ENCODE data around the gene APOA5. TPM values are rescaled to one million over a fixed set of nuclear protein-coding genes. Genes with fewer than 3 reads are reported as not detected.

APOA5 gene
- total RNA-seq, 2 donors from 2014 or later, result not detected

DNA sequence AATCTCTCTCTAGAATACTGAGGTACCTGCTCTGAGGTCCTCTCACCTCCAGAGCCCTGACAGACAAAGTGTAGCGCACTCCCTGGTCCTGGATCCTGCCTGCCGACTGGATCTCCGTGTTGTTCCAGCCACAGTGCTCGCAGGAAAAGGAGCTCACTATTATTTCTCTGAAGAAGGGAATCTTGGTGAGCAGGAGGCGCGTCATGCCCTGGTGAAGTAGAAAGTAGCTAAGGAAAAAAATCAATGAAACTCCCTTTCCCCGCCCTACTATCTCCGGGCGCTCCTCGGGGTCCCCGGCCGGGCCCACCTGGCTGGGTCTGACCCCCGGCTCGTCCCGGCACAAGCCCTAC, 4.3 kb downstream of the APOA5 start:
- no peaks in the 10 kb centered on the region for H3K27me3 Mint-ChIP-seq
- no peaks in the 10 kb centered on the region for H3K9me3 ChIP-seq (ENCODE audit: control insufficient read depth, low read length, poor library complexity, severe bottlenecking)
- peak overlapping the region; percentile 97 for H3K27ac Mint-ChIP-seq
- H3K4me3 Mint-ChIP-seq, result peak overlapping the region; percentile 97
- ATAC-seq, result peak; percentile 1
- H3K4me1 Mint-ChIP-seq, result peaks cover 31% of the 10 kb centered on the region
- peaks cover 8% of the 10 kb centered on the region for H3K36me3 Mint-ChIP-seq (ENCODE audit: low read depth)
- DNase-seq, result no peak

DNA sequence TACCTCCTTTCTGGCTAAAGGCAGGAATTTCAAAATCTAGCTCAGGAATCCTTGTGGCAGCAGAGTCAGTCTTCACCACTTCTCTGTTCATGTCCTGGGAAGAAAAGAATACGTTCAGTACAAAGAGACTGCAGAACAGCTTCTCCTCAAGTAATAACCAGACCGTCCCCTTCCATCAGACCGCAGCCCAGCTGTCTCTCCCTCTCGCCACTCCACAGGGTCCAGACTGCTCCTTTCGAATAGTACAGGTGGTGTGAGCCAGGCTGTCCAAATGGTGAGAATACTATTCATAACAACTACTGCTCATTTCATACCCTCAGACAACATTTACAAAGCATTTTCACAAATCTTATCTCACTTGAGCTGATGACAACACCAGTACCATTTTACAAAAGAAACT, 4.7 kb downstream of the APOA5 start:
- Mint-ChIP-seq H3K4me1 (peaks cover 31% of the 10 kb centered on the region), H3K36me3 (ENCODE audit: low read depth) (peaks cover 8% of the 10 kb centered on the region), H3K4me3 (peak overlapping the region; percentile 97), H3K27ac (peak overlapping the region; percentile 97), H3K27me3 (no peaks in the 10 kb centered on the region)
- ATAC-seq (no peak), DNase-seq (no peak)
- no peaks in the 10 kb centered on the region for H3K9me3 ChIP-seq (ENCODE audit: control insufficient read depth, low read length, poor library complexity, severe bottlenecking)

DNA sequence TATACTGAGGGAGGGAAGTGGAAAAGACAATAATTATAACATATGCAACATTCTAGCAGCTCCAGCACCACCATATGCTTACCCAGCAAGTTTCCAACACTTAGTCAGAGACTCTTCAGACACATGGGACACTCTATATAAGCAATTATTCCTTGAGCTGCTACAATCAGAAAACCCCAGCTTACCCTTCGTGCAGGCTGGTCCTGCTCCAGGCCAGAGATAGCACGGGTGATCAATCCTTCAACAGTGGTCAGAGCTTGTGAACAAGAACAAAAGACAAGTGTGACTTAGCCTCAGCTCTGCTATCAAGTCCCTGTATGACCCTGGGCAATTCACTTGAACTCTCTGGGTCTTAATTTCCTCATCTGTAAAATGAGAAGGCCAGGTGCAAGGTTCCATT, 5.4 kb downstream of the APOA5 start:
- Mint-ChIP-seq H3K27me3 (no peaks in the 10 kb centered on the region), H3K36me3 (ENCODE audit: low read depth) (peaks cover 8% of the 10 kb centered on the region), H3K27ac (peak overlapping the region; percentile 97), H3K4me3 (peak overlapping the region; percentile 97), H3K4me1 (peaks cover 31% of the 10 kb centered on the region)
- DNase-seq (no peak), ATAC-seq (no peak)
- no peaks in the 10 kb centered on the region for H3K9me3 ChIP-seq (ENCODE audit: control insufficient read depth, low read length, poor library complexity, severe bottlenecking)

DNA sequence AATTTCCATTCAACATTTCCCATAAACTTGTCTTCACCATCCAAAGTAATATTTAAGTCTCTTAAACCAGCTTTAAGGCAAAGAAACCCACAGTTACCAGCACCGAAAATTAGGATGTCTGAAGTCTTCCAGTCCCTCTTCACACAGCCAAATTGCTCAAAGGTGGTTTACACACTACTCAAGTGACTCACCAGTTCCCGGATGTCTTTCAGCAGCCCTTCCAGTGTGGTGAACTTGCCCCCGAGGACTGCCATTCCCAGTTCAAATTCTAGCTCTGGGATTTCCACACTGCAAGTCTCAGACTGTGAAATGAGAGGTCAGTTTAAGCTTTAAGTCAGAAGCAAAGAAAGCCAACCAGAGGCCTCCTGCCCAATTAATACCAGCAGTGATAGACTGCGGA, 9.0 kb downstream of the APOA5 start:
- no peak for ATAC-seq
- H3K27me3 Mint-ChIP-seq, result no peaks in the 10 kb centered on the region
- peaks cover 22% of the 10 kb centered on the region for H3K4me1 Mint-ChIP-seq
- no peaks in the 10 kb centered on the region for H3K9me3 ChIP-seq (ENCODE audit: control insufficient read depth, low read length, poor library complexity, severe bottlenecking)
- H3K27ac Mint-ChIP-seq, result peak overlapping the region; percentile 49
- H3K4me3 Mint-ChIP-seq, result no peak overlapping the region
- peaks cover 19% of the 10 kb centered on the region for H3K36me3 Mint-ChIP-seq (ENCODE audit: low read depth)
- DNase-seq, result no peak

DNA sequence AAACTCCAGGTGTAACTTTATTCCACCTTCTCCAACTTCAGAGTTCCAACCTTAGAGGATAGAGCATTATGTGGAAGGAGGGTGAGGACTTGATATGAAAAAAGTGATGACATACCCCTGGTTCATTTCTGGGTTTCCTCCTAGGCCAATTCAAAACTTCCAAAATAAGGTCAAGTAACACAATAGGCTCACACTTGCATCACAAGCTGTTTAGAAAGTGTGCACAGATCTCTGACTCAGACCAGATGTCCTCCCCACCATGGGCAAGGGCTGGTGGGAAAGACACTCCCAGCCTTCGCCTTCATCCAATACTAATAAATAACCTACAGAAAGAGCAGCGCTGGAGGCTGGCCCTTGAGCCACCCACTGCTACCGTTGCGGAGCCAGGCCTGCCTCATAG, 13.1 kb downstream of the APOA5 start:
- H3K27me3 Mint-ChIP-seq, result no peaks in the 10 kb centered on the region
- DNase-seq, result no peak
- H3K27ac Mint-ChIP-seq, result peak overlapping the region; percentile 86
- peaks cover 17% of the 10 kb centered on the region for H3K4me1 Mint-ChIP-seq
- H3K36me3 Mint-ChIP-seq (ENCODE audit: low read depth), result peaks cover 14% of the 10 kb centered on the region
- no peak for ATAC-seq
- H3K4me3 Mint-ChIP-seq, result no peak overlapping the region
- no peaks in the 10 kb centered on the region for H3K9me3 ChIP-seq (ENCODE audit: control insufficient read depth, low read length, poor library complexity, severe bottlenecking)

DNA sequence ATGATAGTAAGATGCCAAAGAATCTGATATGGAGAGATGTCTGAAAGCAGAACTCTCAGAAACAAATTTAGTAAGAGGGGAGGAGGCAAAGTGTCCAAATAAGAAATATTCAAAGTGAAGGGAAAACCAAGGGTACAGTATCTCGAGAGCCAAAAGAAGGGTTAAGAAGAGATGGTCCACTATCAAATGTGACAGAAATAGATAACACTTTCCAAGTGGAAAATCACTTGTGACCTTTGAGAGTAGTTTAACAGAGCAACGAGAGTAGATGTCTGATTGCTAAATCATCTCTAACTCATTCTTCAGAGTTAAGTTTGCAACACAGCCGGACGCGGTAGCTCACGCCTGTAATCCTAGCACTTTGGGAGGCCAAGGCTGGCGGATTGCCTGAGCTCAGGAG, 14.6 kb downstream of the APOA5 start:
- Mint-ChIP-seq H3K27ac (no peak overlapping the region), H3K4me3 (no peak overlapping the region), H3K27me3 (no peaks in the 10 kb centered on the region), H3K4me1 (peaks cover 22% of the 10 kb centered on the region), H3K36me3 (ENCODE audit: low read depth) (peaks cover 14% of the 10 kb centered on the region)
- ATAC-seq, result no peak
- H3K9me3 ChIP-seq (ENCODE audit: control insufficient read depth, low read length, poor library complexity, severe bottlenecking), result no peaks in the 10 kb centered on the region
- DNase-seq, result no peak

DNA sequence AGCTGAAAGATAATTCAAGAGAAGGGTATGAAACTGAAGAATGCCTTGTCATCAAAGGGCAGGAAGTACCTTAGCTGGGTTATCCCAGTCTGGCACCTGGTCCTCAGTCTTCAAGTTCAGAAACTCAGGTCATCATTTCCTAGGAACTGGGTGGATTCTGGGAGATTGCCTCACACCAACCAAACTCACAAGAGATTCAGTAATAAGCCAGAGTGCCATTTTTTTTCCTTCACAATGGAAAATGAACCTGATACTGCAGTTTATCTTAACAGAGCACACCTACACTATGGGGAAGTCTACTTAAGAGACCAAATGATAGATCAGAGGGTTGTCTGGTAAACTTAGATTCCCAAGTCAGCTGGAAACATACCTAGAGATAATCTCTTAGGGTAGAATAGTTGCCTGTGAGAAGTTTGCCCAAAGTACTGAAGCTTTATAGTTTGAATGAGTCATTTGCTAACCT, 15.1 kb downstream of the APOA5 start:
- DNase-seq (no peak), ATAC-seq (no peak)
- H3K27ac Mint-ChIP-seq, result no peak overlapping the region
- no peaks in the 10 kb centered on the region for H3K9me3 ChIP-seq (ENCODE audit: control insufficient read depth, low read length, poor library complexity, severe bottlenecking)
- peaks cover 14% of the 10 kb centered on the region for H3K36me3 Mint-ChIP-seq (ENCODE audit: low read depth)
- H3K27me3 Mint-ChIP-seq, result no peaks in the 10 kb centered on the region
- H3K4me1 Mint-ChIP-seq, result peaks cover 27% of the 10 kb centered on the region
- H3K4me3 Mint-ChIP-seq, result no peak overlapping the region

DNA sequence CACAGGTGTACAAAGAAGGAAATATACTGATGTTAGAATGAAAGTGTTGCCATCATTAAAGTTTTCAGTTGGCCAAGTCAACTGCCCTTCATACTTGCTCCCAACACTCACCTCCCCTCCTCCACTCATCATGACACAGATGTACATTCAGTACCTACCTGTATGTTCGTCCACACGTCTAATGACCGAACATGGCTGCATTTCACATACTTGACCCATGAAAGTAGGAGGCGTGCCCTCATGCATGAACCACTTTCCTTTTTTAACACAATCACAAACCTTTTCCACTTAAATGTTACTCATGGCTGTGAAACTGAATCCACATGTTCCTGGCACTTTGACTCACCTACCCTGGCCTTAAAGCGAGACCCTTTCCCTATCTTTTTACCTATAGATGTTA, 15.7 kb downstream of the APOA5 start:
- Mint-ChIP-seq H3K36me3 (ENCODE audit: low read depth) (peaks cover 14% of the 10 kb centered on the region), H3K4me1 (peaks cover 30% of the 10 kb centered on the region), H3K27me3 (no peaks in the 10 kb centered on the region), H3K4me3 (no peak overlapping the region), H3K27ac (no peak overlapping the region)
- ATAC-seq (no peak), DNase-seq (no peak)
- no peaks in the 10 kb centered on the region for H3K9me3 ChIP-seq (ENCODE audit: control insufficient read depth, low read length, poor library complexity, severe bottlenecking)

DNA sequence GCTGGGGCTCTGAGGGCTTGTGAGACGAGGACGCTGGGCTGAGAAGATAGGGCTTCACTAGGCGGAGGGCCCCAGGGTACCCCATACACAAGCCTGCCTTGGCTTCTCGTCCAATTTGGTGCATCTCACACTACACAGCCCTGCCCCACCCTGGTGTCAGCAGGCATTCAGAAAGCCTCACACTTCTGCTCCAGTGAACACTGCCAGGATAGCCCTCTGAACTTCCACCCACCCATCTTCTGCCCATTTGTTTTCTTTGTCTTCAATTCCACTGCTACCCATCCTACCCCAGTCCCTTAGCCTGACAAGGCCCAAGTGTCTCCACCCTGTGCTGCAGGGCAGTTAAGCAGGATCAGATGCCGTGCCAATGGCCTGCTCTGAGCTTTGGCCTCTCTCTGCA, 17.0 kb downstream of the APOA5 start:
- H3K9me3 ChIP-seq (ENCODE audit: control insufficient read depth, low read length, poor library complexity, severe bottlenecking), result no peaks in the 10 kb centered on the region

DNA sequence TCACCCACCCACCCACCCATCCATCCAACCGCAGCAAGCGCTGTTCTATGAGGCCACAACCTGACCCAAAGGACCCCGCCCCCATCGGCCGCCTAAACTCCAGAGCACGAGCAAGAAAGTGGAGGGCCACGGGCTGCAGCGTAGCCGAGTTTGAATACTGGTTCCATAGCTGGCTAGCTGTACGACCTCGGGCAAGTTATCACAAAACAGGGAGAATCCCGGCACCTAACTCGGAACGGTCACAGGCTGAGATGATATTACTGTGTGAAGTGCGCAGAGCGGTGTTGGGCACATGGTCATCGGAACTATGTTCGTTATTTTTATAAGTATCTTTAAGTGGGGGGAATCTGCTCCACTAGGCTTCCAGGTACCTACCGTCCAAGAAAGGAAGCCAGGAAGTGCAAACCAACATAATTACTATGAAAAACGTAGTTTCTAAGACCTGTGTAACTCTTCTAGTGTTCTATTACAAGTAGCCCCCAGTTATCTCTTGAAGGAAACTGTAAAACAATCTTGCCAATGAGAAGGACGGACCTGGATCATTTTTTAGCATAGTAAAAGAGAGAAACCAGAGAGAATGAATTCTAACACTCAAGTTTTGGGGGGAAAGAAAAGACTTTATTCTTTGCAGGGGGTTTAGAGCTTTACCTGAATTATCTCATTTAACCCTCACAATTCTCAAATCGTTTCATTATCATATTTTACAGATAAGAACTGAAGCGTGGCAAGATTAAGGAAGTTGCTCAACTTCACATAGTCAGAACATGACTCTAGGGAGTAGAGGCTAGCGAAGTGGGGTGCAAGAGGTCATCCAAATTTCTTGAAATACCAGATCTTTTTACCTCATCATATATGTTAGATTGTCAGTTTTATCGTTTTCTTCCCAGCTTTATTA, 18.2 kb downstream of the APOA5 start:
- no peaks in the 10 kb centered on the region for H3K9me3 ChIP-seq (ENCODE audit: control insufficient read depth, low read length, poor library complexity, severe bottlenecking)
- Mint-ChIP-seq H3K27me3 (no peaks in the 10 kb centered on the region), H3K4me3 (peak overlapping the region; percentile 98), H3K36me3 (ENCODE audit: low read depth) (peaks cover 7% of the 10 kb centered on the region), H3K27ac (peak overlapping the region; percentile 96), H3K4me1 (peaks cover 31% of the 10 kb centered on the region)
- ATAC-seq (no peak), DNase-seq (no peak)

More for the DNA sequence above, 17.0 kb downstream of the APOA5 start:
- Mint-ChIP-seq H3K36me3 (ENCODE audit: low read depth) (peaks cover 12% of the 10 kb centered on the region), H3K4me1 (peaks cover 31% of the 10 kb centered on the region), H3K4me3 (no peak overlapping the region), H3K27me3 (no peaks in the 10 kb centered on the region), H3K27ac (peak overlapping the region; percentile 49)
- ATAC-seq (no peak), DNase-seq (no peak)

DNA sequence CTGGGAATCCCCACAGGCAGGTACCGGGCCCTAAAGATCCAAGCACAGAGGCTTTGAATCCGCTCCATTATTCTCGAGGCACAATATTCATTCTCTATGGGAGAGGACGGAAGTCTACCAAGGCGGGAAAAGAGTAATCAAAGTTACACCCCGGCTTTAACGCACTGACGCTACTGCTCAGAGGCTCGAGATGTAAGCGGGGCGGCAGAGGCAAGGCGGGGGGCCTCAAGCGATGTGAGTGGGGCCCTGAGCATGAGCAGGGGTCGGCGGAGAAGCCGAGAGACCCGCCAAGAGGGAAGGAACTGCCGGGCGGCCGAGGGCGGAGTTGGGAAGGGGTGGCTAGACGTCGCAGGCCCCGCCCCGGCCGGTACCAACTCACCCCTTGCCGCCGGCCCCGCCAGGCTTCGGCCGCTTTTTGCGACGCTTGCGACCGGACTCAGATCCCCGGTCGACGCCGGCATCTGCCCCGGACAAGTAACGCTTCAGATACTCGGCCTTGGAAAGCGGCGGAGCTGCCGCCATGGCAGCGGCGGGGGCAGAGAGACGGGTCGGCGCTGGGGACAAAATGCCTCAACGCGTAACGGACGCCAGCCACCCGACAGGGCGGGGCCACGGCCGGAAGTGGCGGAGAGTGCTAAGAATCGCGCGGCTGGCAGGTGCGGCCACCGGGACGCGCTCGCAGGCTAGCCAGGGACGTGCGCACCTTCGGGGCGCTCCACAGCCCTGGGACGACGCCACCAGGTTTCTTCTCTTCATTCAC, 19.1 kb downstream of the APOA5 start, which contains the start of gene BUD13:
Gene BUD13 (minus strand): TSS at position 545 of the 760 bp plus-strand sequence. CDS start 23 bp downstream, at position 522.
- peaks cover 27% of the 10 kb centered on the region for H3K4me1 Mint-ChIP-seq
- ATAC-seq (peak; percentile 93), DNase-seq (peak; percentile 91 to 95 (median 93))
- peaks cover 4% of the 10 kb centered on the region for H3K36me3 Mint-ChIP-seq (ENCODE audit: low read depth)
- no peaks in the 10 kb centered on the region for H3K9me3 ChIP-seq (ENCODE audit: control insufficient read depth, low read length, poor library complexity, severe bottlenecking)
- H3K27ac Mint-ChIP-seq, result peak within 1 kb of the TSS; percentile 96
- peak within 1 kb of the TSS; percentile 98 for H3K4me3 Mint-ChIP-seq
- no peaks in the 10 kb centered on the region for H3K27me3 Mint-ChIP-seq

DNA sequence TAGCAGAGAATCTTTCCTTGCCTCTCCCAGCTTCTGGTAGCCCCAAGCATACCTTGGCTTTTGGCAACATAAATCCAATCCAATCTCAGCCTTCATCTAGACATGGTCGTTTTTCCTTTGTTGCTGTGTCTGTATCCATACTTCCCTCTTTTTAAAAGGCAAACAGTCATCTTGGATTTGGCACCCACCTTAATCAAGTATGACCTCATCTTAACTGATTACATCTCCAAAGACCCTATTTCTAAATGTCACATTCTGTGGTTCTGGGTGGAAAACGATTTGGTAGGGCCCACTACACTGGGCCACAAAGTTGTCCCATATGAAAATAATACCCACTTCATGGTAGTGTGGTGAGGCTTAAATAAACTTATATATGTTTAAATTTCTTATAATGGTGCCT, 19.7 kb downstream of the APOA5 start:
- Mint-ChIP-seq H3K4me3 (peak overlapping the region; percentile 98), H3K36me3 (ENCODE audit: low read depth) (peaks cover 3% of the 10 kb centered on the region), H3K27ac (peak overlapping the region; percentile 96), H3K27me3 (no peaks in the 10 kb centered on the region), H3K4me1 (peaks cover 26% of the 10 kb centered on the region)
- no peaks in the 10 kb centered on the region for H3K9me3 ChIP-seq (ENCODE audit: control insufficient read depth, low read length, poor library complexity, severe bottlenecking)
- DNase-seq, result no peak
- no peak for ATAC-seq

DNA sequence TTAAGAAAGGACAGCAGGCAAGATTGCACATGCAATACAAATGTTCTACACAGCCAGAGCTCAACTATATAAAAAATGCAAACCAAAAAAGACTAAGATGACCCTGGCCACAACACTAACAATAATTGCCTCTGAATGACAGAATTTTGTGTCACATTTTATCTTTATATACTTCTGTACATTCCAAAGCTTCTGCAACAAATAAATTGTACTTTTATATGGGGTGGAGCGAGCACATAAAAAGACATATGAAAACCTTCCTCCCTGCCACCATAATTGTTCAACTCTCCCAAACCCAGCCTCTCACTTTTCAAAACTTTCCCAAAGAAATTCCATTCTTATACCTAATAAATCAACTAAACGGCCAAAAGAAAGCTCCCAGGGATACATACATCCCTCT, 29.5 kb downstream of the APOA5 start:
- DNase-seq, result no peak
- Mint-ChIP-seq H3K4me3 (no peak overlapping the region), H3K27ac (peak overlapping the region; percentile 21), H3K36me3 (ENCODE audit: low read depth) (peaks cover 16% of the 10 kb centered on the region), H3K27me3 (no peaks in the 10 kb centered on the region), H3K4me1 (peaks cover 15% of the 10 kb centered on the region)
- no peaks in the 10 kb centered on the region for H3K9me3 ChIP-seq (ENCODE audit: control insufficient read depth, low read length, poor library complexity, severe bottlenecking)
- no peak for ATAC-seq
